Neural cell (in vitro differentiated cells): Measurements from ENCODE around the gene DACT2. TPM values are rescaled to one million over a fixed set of nuclear protein-coding genes. Genes with fewer than 3 reads are reported as not detected.

Experiments
- H2AFZ ChIP-seq: fragments of 200-600, 300-800 bp; sonication (generic), shearing (Covaris generic); 2 replicates; pipeline ENCODE4 v1.6.0; 2014; ENCODE audit warnings: low read depth, mild to moderate bottlenecking, antibody characterized with exemption, low read length, moderate library complexity
- H3F3A ChIP-seq: fragments of 200-600 bp; shearing (Covaris generic); 2 replicates; pipeline ENCODE4 v1.6.1; 2016; ENCODE audit warnings: mild to moderate bottlenecking, moderate library complexity, mixed read lengths, antibody characterized with exemption, low read length; ENCODE audit not compliant: insufficient read depth, poor library complexity, severe bottlenecking
- H3K27ac ChIP-seq: fragments of 200-600, 300-800 bp; sonication (generic), shearing (Covaris generic); 2 replicates; pipeline ENCODE4 v1.5.1; 2014; ENCODE audit warnings: mild to moderate bottlenecking, low read length, moderate library complexity
- H3K27me3 ChIP-seq: fragments of 300-800, 200-600 bp; sonication (generic), shearing (Covaris generic); 2 replicates; pipeline ENCODE4 v1.6.0; 2014; ENCODE audit warnings: mild to moderate bottlenecking, low read depth, low read length, moderate library complexity; ENCODE audit not compliant: insufficient read depth
- H3K36me3 ChIP-seq: fragments of 300-800, 200-600 bp; sonication (generic), shearing (Covaris generic); 2 replicates; pipeline ENCODE4 v1.5.1; 2014; ENCODE audit warnings: mild to moderate bottlenecking, antibody characterized with exemption, low read length, moderate library complexity; ENCODE audit not compliant: insufficient read depth
- H3K4me2 ChIP-seq: fragments of 300-800, 200-600 bp; sonication (generic), shearing (Covaris generic); 2 replicates; pipeline ENCODE4 v1.6.0; 2014; ENCODE audit warnings: mild to moderate bottlenecking, low read length
- H3K4me3 ChIP-seq: fragments of 300-800, 200-600 bp; sonication (generic), shearing (Covaris generic); 2 replicates; pipeline ENCODE4 v1.5.1; 2014; ENCODE audit warnings: mild to moderate bottlenecking, low read length, moderate library complexity
- H3K79me2 ChIP-seq: fragments of 200-600 bp; shearing (Covaris generic); replicated peaks from 2 replicates; pipeline ENCODE4 v1.6.0; 2014; ENCODE audit warnings: mild to moderate bottlenecking, low read length, moderate library complexity; ENCODE audit not compliant: insufficient read depth
- H3K9ac ChIP-seq: fragments of 300-800, 200-600 bp; sonication (generic), shearing (Covaris generic); 2 replicates; pipeline ENCODE4 v1.6.1; 2016; ENCODE audit warnings: mild to moderate bottlenecking, low read length, mixed read lengths
- H3K9me2 ChIP-seq: fragments of 200-600 bp; shearing (Covaris generic); 2 replicates; pipeline ENCODE4 v1.6.1; 2016; ENCODE audit warnings: mild to moderate bottlenecking, low read length, mixed read lengths; ENCODE audit not compliant: insufficient read depth
- H3K9me3 ChIP-seq: fragments of 200-600, 300-800 bp; sonication (generic), shearing (Covaris generic); 2 replicates; pipeline ENCODE4 v1.6.1; 2016; ENCODE audit warnings: mild to moderate bottlenecking, mixed run types, low read length, moderate library complexity, mixed read lengths
- H4K20me1 ChIP-seq: fragments of 200-600 bp; shearing (Covaris generic); 2 replicates; pipeline ENCODE4 v1.6.1; 2016; ENCODE audit warnings: mild to moderate bottlenecking, mixed run types; ENCODE audit not compliant: insufficient read depth
- CTCF ChIP-seq: fragments of 450-650 bp; IDR thresholded peaks from 2 replicates; pipeline ENCODE4 v1.5.1; 2014; ENCODE audit warnings: antibody characterized with exemption, mild to moderate bottlenecking, moderate library complexity; ENCODE audit not compliant: poor library complexity, severe bottlenecking
- EP300 ChIP-seq: fragments of 450-650 bp; conservative IDR thresholded peaks from 2 replicates; pipeline ENCODE4 v1.6.1; 2014; ENCODE audit warnings: antibody characterized with exemption, mild to moderate bottlenecking, moderate library complexity; ENCODE audit not compliant: poor library complexity, severe bottlenecking
- EZH2 ChIP-seq: fragments of 200-600, 300-800 bp; shearing (Covaris generic), sonication (generic); IDR thresholded peaks from 2 replicates; pipeline ENCODE4 v1.6.1; 2014; ENCODE audit warnings: antibody characterized with exemption, low read length, borderline replicate concordance, mild to moderate bottlenecking; ENCODE audit not compliant: insufficient read depth, poor library complexity, severe bottlenecking
- MXI1 ChIP-seq: fragments of 450-650 bp; conservative IDR thresholded peaks from 2 replicates; pipeline ENCODE4 v1.6.1; 2014; ENCODE audit warnings: antibody characterized with exemption, mild to moderate bottlenecking; ENCODE audit not compliant: poor library complexity, severe bottlenecking
- POLR2AphosphoS5 ChIP-seq: IDR thresholded peaks from 2 replicates; pipeline ENCODE4 v1.6.1; 2012
- RAD21 ChIP-seq: fragments of 450-650 bp; conservative IDR thresholded peaks from 2 replicates; pipeline ENCODE4 v1.6.1; 2014; ENCODE audit warnings: antibody characterized with exemption, mild to moderate bottlenecking, moderate library complexity
- REST ChIP-seq: IDR thresholded peaks from 2 replicates; pipeline ENCODE4 v1.6.1; 2012; ENCODE audit warnings: borderline replicate concordance
- SMC3 ChIP-seq: fragments of 450-650 bp; conservative IDR thresholded peaks from 2 replicates; pipeline ENCODE4 v1.6.1; 2014; ENCODE audit warnings: antibody characterized with exemption, mild to moderate bottlenecking, moderate library complexity; ENCODE audit not compliant: poor library complexity
- TAF1 ChIP-seq: IDR thresholded peaks from 2 replicates; pipeline ENCODE4 v1.6.1; 2012; ENCODE audit warnings: low read depth
- polyA plus RNA-seq: library from polyadenylated mRNA; depleted of rRNA; stranded (reverse); fragments of >200 nt; gene quantifications from 2 replicates; pipeline ENCODE4 v1.2.3, GENCODE V29; 2014

Gene DACT2
- polyA plus RNA-seq, 1 donor from 2014 or later, result 0.48 TPM

- no peak overlapping the region for H3K4me3 ChIP-seq
- no peaks in the 10 kb centered on the region for H3K9me2 ChIP-seq
- no peaks in the 10 kb centered on the region for H3K36me3 ChIP-seq
- no peaks in the 10 kb centered on the region for H3K9me3 ChIP-seq
- no peaks in the 10 kb centered on the region for H3K79me2 ChIP-seq
- no peaks in the 10 kb centered on the region for H3K27me3 ChIP-seq
- TF ChIP-seq RAD21 (no peak), SMC3 (no peak), EZH2 (no peak), TAF1 (no peak), POLR2AphosphoS5 (no peak), CTCF (no peak), EP300 (no peak), REST (no peak), MXI1 (no peak)
- H3F3A ChIP-seq, result no peaks in the 10 kb centered on the region
- no peaks in the 10 kb centered on the region for H4K20me1 ChIP-seq
- no peak overlapping the region for H3K9ac ChIP-seq
- no peak overlapping the region for H3K4me2 ChIP-seq
- no peak overlapping the region for H2AFZ ChIP-seq
- no peak overlapping the region for H3K27ac ChIP-seq
These were observed 49.1 kb downstream of the DACT2 start for GRCh38 chr6:168270274-168271172.

- H3F3A ChIP-seq, result no peaks in the 10 kb centered on the region
- no peaks in the 10 kb centered on the region for H4K20me1 ChIP-seq
- TF ChIP-seq REST (no peak), CTCF (no peak), MXI1 (no peak), POLR2AphosphoS5 (no peak), EP300 (no peak), EZH2 (no peak), TAF1 (no peak), RAD21 (no peak), SMC3 (no peak)
- H3K27me3 ChIP-seq, result no peaks in the 10 kb centered on the region
- H3K4me2 ChIP-seq, result no peak overlapping the region
- no peak overlapping the region for H3K4me3 ChIP-seq
- no peaks in the 10 kb centered on the region for H3K9me2 ChIP-seq
- no peak overlapping the region for H3K9ac ChIP-seq
- H2AFZ ChIP-seq, result no peak overlapping the region
- no peaks in the 10 kb centered on the region for H3K9me3 ChIP-seq
- H3K36me3 ChIP-seq, result no peaks in the 10 kb centered on the region
- H3K27ac ChIP-seq, result no peak overlapping the region
- no peaks in the 10 kb centered on the region for H3K79me2 ChIP-seq
These were observed 49.9 kb downstream of the DACT2 start for GRCh38 chr6:168269455-168270243.
